Skin epidermis (tissue), 12 donors: ENCODE measurements around the gene RHBDL1.
A peak's percentile ranks its signal among the peaks of the same experiment; 100 is the strongest.

Experiments used
- H3K27ac ChIP-seq, 21 experiments: fragments of 200-600 bp; sonication (generic) in 11 of 21; one replicate each; pipeline ENCODE4 v1.5.0; 2020; ENCODE audit warnings: mild to moderate bottlenecking in 3 of 21, inconsistent platforms in 2 of 21, moderate library complexity in 2 of 21
- H3K4me3 ChIP-seq, 7 experiments: fragments of 200-600 bp; sonication (generic) in 2 of 7; one replicate each; pipeline ENCODE4 v1.5.0; 2020; ENCODE audit warnings: inconsistent platforms in 2 of 7, mild to moderate bottlenecking in 2 of 7, moderate library complexity in 1 of 7

RHBDL1 gene

GRCh38 chr16:694187-694862 is 18.9 kb downstream of the RHBDL1 start:
- peak overlapping the region; percentile 15 to 51 (median 33) for H3K4me3 ChIP-seq

GRCh38 chr16:694863-695354 is 19.4 kb downstream of the RHBDL1 start:
- peak overlapping the region; percentile 15 to 51 (median 33) for H3K4me3 ChIP-seq

More at GRCh38 chr16:694187-694862, 18.9 kb downstream of the RHBDL1 start:
- peak overlapping the region in 15 of 21 experiments; percentile 19 to 78 (median 60) for H3K27ac ChIP-seq

GRCh38 chr16:695355-696089 is 20.1 kb downstream of the RHBDL1 start:
- peak overlapping the region in 15 of 21 experiments; percentile 38 to 76 (median 66) for H3K27ac ChIP-seq
- peak overlapping the region; percentile 15 to 51 (median 33) for H3K4me3 ChIP-seq

More at GRCh38 chr16:694863-695354, 19.4 kb downstream of the RHBDL1 start:
- H3K27ac ChIP-seq, result peak overlapping the region in 16 of 21 experiments; percentile 19 to 78 (median 60)

- no peak overlapping the region for H3K4me3 ChIP-seq
- H3K27ac ChIP-seq, result no peak overlapping the region
These were observed 23.6 kb downstream of the RHBDL1 start for GRCh38 chr16:698911-699671.

DNA sequence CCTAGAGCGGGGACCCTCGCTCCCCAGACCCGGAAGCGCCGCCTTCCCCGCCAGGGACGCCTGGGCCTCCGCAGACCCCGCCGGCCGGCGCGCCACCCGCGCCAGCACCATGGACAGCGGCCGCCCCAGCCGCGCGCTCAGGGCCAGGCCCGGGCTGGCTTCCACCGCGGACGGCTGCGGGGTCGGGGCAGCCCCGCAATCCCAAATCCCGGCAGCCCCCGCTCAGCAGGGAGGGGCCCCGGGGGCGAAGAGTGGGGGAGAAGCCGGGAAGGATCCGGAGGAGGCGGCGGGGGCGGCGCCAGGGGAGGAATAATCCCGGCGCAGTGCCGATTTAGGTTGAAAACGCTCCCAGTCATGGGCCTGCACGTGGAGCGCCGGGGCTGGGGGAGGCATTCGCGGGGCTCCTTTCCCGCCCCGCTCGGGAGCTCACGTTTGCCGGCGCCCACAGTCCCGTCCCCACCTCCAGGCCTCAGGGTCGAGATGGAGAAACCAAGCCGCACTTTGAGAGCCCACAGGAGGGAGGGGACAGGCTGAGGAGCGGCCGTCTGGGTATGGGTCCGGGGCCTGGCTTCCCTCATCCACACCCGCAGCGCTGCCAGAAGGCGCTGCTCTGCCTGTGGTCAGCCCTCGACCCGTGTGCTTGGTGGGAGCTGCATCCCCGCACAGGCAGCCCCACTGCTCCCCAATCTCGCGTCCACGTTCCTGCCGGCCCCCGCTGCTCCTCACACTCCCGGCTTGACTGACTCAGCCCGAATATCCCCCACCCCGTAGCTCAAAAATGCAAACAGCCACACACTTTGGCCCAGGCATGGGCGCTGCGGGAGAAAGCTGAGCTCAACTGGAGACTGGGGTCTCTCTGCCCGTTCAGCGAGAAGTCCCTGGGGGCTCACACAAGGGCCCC is 25.5 kb downstream of the RHBDL1 start:
- H3K4me3 ChIP-seq, result no peak overlapping the region
- H3K27ac ChIP-seq, result no peak overlapping the region

- H3K4me3 ChIP-seq, result no peak overlapping the region
- H3K27ac ChIP-seq, result no peak overlapping the region
These were observed 26.9 kb downstream of the RHBDL1 start for GRCh38 chr16:702341-702740.

DNA sequence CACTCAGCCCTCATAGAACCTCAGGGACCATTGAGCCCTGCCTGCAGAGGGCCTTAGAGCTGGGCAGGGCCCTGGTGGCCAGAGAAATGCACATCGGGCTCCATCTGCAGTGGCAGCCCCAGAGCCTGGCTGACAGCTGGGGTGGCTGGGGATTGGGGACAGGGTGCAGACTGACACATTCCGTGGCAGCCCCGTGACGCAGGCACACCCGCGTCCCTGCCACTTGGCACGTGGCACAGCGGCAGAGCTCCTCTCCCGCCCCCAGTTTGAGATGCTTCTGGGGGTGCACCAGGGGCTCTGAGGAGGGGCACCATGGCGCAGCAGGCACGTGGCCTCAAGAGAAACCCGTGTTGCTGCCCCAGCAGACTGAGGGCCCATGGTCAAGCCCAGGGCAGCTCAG is 27.9 kb downstream of the RHBDL1 start:
- no peak overlapping the region for H3K4me3 ChIP-seq
- H3K27ac ChIP-seq, result no peak overlapping the region

DNA sequence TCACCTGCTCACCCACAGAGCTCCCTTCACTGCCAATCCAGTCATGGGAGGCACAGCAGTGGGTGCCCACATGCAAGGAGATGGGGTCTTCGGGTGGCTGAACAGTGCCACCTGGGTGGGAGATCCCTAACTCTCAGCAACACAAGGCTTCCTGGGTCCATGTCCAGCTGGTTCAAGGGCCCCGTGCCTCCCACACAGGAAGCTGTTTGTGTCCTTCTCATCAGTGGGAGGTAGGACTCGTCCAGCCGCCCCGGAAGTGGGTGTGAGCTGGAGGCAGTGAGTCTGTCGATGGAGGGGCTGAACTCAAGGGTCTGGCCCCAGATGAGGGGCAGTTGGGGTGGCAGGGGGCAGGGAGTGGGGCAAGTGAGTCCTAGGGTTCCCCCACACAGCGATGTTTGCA is 28.6 kb downstream of the RHBDL1 start:
- H3K4me3 ChIP-seq, result no peak overlapping the region
- H3K27ac ChIP-seq, result no peak overlapping the region

- H3K27ac ChIP-seq, result no peak overlapping the region
- peak overlapping the region in 1 of 7 experiments; percentile 30 for H3K4me3 ChIP-seq
These were observed 29.3 kb downstream of the RHBDL1 start for GRCh38 chr16:704552-705380.

DNA sequence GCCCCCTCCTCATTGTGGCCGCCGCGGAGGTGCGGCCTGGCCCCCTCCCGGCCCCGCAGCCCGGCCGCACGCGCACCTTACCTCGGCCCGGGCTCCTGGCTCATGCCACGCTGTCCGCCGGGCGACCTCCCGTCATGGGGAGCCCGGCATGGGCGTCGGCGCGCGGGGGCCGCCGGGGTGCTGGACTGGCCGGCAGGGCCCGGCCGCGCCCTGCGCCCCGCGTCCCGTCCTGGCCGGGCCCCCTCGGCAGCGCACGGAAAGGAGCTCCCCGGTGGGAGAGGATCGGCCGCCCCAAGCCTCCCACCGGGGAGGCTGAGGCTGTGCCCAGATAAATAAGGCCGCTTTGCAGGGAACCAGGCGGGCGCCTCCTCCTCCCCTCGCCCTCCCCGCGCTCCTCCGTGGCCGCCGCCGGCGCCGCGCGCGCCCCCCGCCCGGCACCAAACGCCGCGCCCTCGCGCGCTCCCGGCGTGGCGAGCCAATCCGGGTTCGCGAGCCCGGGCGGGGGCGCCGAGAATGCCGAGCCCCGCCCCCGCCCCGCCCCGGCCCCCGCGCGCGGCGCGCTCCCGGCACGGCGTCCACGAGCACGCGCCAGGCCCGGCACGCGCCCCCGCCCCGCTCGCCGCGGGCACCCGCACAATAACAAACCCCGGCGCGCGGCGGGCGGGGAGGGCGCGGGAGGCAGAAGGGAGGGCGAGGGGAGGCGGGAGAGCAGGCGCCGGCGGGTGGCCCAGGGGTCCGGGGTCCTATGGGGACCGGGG is 30.1 kb downstream of the RHBDL1 start, which contains the start of gene FBXL16:
FBXL16 (minus strand) TSS at position 371 of the 758 bp plus-strand sequence. CDS start 8,396 bp downstream, outside the sequence.
- H3K4me3 ChIP-seq, result peak within 1 kb of the TSS in 1 of 7 experiments; percentile 30

DNA sequence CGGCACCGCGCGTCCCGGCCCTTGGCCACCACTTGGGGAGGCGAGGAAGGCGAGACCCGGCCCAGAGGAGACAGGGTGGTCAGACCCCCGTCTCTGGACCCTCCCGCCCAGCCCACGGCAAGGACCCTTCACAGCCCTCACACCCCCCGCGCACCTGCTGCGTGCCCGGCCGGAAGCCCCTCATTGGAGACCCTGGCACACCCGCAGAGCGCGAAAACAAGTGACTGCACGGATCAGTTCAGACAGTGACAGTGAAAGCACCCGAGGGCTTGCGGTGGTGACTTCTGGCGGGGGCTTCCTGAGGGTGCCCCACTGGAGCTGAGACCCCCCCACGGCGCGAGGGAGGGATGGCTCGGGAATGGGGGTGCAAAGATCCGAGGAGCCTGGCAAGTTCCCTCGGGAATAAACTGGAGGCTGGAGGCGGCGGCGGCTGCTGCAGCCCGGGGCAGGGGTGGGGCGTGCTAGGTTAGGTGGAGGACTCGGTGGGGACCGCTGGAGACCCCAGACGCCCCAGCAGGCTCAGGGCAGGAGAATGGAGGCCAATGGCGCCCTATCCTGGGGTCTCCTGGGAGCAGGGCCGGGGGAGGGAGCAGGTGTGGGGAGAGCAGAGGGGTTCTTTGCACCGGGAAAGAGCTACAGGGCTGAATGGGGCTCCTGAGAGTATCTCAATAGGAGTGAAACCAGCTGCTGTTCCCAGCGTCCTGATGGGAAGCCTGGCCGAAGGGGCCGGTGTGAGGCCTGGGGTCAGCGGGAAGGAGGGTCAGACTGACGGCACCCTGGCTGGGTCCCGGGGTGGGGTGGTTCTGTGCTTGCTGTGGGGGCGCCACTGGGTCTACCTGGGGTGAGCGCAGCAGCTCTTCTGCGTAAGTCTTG is 31.0 kb downstream of the RHBDL1 start:
- H3K27ac ChIP-seq, result no peak overlapping the region
- H3K4me3 ChIP-seq, result peak overlapping the region in 1 of 7 experiments; percentile 25

More for the DNA sequence above, 30.1 kb downstream of the RHBDL1 start, which contains the start of gene FBXL16:
- H3K27ac ChIP-seq, result no peak within 1 kb of the TSS

DNA sequence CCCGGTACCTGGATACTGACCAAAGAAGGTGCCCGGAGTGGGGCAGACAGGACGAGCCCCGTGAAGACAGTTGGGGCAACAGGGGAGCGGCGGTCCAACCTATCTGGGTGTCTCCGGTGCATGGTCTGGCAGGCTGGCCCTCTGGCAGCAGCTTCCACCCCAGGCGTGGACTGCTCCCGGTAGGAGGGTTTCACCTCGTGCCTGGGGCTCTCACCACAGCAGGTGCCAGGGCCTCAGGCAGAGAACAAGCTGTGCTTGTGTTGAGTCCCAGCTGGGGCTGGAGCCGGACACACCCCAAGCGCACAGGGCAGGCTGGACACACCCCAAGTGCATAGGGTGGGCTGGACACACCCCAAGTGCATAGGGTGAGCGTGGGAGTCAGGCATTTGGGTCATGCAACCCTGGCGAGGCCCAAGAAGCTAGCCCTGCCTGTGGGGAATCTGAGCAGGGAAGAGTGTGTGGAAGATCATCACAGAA is 31.6 kb downstream of the RHBDL1 start:
- H3K4me3 ChIP-seq, result no peak overlapping the region
- no peak overlapping the region for H3K27ac ChIP-seq

GRCh38 chr16:708019-708418 is 32.5 kb downstream of the RHBDL1 start:
- H3K27ac ChIP-seq, result no peak overlapping the region
- H3K4me3 ChIP-seq, result no peak overlapping the region

DNA sequence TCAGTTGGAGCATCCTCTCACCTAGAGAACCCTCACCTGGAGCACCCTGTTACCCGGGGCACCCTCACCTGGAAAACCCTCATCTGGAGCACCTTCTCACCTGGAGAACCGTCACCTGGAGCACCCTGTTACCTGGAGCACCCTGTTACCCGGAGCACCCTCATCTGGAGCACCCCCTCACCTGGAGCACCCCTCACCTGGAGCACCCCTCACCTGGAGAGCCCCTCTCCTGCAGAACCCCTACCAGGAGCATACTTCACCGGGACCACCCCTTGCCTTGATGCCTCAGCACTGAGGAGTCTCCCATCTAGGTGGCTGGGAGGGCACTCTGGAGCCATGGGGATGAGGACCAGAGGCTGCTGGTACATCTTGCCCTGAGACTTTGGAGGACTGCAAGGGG is 33.5 kb downstream of the RHBDL1 start:
- no peak overlapping the region for H3K4me3 ChIP-seq
- no peak overlapping the region for H3K27ac ChIP-seq

DNA sequence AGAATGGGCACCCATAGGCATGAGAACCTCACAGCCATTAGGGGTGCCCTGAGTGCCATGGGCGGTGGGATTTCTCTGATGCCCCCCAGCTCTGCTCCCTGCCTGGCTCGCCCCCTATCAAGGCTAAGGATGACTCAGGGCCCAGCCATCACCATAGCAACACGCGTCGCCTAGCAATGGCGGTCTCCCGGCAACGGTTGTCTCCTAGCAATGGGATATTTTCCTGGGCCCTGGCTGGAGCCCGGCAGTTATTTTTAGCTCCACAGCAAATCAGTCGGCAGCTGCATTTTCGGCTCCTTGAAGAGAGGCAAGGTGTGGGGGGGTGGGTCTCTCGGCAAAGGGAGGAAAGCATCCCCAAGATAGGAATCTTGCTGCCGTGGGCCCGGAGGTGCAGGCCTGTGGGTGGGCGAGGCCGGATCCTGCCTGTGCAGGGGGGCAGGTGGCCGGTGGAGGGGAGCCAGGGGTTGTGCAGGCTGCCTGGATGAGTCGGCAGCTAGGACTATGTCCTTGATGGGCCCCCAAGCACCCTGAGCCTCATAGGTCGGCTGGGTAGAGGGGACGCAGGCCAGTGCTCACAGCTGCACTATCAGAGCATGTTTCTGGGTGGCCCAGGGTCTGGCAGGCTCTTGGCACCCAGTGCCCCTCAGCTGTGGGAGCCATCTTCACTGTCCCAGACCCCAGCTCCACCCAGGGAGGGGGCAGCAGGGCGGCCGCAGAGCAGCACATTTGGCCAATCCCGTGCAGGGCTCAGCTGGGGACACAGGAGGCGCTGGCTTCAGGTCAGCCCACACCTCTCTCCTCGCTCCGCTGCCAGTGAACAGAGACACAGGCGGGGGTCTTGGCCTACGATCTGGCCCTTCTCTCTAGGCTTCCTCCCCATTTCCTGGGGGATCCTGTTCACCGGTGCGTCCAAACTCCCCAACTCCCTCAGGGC is 34.4 kb downstream of the RHBDL1 start:
- Histone ChIP-seq H3K4me3 (no peak overlapping the region), H3K27ac (no peak overlapping the region)
